Measurements from ENCODE around the gene ANKRD63. TPM values are rescaled to one million over a fixed set of nuclear protein-coding genes. Genes with fewer than 3 reads are reported as not detected.

ANKRD63 gene
- total and polyA plus RNA-seq, 4 donors = not detected

DNA sequence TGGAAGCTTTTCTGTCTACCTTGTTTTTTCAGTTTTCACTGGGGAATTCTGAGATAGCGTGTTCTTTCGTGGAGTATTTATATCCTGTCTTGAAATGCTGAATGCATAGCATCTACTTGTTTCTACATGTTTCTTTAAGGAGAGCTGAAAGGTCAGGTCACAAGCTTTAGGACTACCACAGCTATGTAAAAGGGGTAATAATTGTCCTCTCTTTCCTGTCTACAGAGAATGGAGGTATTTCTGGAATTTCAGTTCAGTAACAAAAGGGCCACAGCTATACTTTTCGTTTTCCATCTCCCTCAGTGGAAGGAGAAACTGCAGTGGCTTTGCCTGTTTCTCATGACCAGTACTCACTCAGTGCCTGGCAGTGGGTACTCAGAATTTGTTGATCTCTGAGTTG, 45.3 kb upstream of the ANKRD63 start:
- H3K9me3 ChIP-seq (ENCODE audit: control insufficient read depth in 4 of 4, low read length in 3 of 4) = no peaks in the 10 kb centered on the region
- TF ChIP-seq, protein P1, sequence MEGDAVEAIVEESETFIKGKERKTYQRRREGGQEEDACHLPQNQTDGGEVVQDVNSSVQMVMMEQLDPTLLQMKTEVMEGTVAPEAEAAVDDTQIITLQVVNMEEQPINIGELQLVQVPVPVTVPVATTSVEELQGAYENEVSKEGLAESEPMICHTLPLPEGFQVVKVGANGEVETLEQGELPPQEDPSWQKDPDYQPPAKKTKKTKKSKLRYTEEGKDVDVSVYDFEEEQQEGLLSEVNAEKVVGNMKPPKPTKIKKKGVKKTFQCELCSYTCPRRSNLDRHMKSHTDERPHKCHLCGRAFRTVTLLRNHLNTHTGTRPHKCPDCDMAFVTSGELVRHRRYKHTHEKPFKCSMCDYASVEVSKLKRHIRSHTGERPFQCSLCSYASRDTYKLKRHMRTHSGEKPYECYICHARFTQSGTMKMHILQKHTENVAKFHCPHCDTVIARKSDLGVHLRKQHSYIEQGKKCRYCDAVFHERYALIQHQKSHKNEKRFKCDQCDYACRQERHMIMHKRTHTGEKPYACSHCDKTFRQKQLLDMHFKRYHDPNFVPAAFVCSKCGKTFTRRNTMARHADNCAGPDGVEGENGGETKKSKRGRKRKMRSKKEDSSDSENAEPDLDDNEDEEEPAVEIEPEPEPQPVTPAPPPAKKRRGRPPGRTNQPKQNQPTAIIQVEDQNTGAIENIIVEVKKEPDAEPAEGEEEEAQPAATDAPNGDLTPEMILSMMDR (IDR thresholded peaks at IDR 0.05; ENCODE audit: low read depth, low read length, missing input control) = no peak
- no peak for TF ChIP-seq TAF1 (conservative IDR thresholded peaks at IDR 0.05)
- 75% methylated on average over 3 of the region's 3 CpGs for WGBS
- H3K4me1 ChIP-seq (ENCODE audit: control insufficient read depth in 4 of 4, insufficient read depth in 4 of 4, low read length in 3 of 4) = peaks cover 0 to 7% (median 3%) of the 10 kb centered on the region in 4 donors
- no peak for DNase-seq (ENCODE audit: low spot score)
- no peak overlapping the region for H3K9ac ChIP-seq (ENCODE audit: low read depth in 1 of 2, low read length in 2 of 2)
- H3K4me3 ChIP-seq (ENCODE audit: low read depth in 1 of 3, low read length in 3 of 3) = no peak overlapping the region
- no peaks in the 10 kb centered on the region for H3K27me3 ChIP-seq (ENCODE audit: control insufficient read depth in 4 of 4, insufficient read depth in 4 of 4, low read length in 3 of 4)
- H3K27ac ChIP-seq (ENCODE audit: low read depth in 1 of 2, low read length in 2 of 2) = no peak overlapping the region
- H3K36me3 ChIP-seq (ENCODE audit: control insufficient read depth in 4 of 4, insufficient read depth in 3 of 4, low read depth in 1 of 4, low read length in 3 of 4) = peaks cover 0 to 1% (median 0%) of the 10 kb centered on the region in 4 donors

DNA sequence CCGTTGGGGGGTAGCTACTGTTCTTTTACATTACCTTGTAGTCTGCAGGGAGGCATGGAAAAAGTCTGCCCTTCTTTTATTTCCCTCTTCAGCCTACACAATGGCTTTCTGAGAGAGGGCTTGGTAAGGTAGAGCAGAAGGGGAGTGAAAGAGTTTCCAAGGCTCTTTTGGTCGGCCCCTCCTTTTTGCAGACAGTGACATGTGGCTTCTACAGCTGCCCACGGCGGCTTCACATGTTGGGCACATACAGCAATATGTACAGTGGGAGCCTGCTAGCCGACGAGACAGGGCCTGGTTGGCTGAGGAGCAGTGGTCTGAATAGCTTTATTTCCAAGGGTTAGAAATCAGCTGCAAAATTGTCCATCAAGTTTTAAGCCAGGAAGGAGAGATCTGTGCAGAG, 44.6 kb upstream of the ANKRD63 start:
- H3K27ac ChIP-seq (ENCODE audit: low read depth in 1 of 2, low read length in 2 of 2) = no peak overlapping the region
- no peaks in the 10 kb centered on the region for H3K9me3 ChIP-seq (ENCODE audit: control insufficient read depth in 4 of 4, low read length in 3 of 4)
- H3K4me3 ChIP-seq (ENCODE audit: low read depth in 1 of 3, low read length in 3 of 3) = no peak overlapping the region
- H3K36me3 ChIP-seq (ENCODE audit: control insufficient read depth in 4 of 4, insufficient read depth in 3 of 4, low read depth in 1 of 4, low read length in 3 of 4) = peaks cover 0 to 1% (median 0%) of the 10 kb centered on the region in 4 donors
- TF ChIP-seq HNF4G (IDR thresholded peaks at IDR 0.05) (no peak), FOXA1 (IDR thresholded peaks at IDR 0.05) (no peak), RXRA (IDR thresholded peaks at IDR 0.05) (no peak), GABPA (IDR thresholded peaks at IDR 0.05 in 1 of 2, conservative IDR thresholded peaks at IDR 0.05 in 1 of 2) (no peak), TAF1 (conservative IDR thresholded peaks at IDR 0.05) (no peak), EGR1 (IDR thresholded peaks at IDR 0.05; ENCODE audit: low read depth in 2 of 2) (no peak), FOXA2 (IDR thresholded peaks at IDR 0.05) (no peak), SP1 (IDR thresholded peaks at IDR 0.05) (no peak), JUND (IDR thresholded peaks at IDR 0.05) (no peak), YY1 (IDR thresholded peaks at IDR 0.05) (no peak), NR2F2 (IDR thresholded peaks at IDR 0.05) (no peak), RAD21 (IDR thresholded peaks at IDR 0.05) (no peak), HNF4A (conservative IDR thresholded peaks at IDR 0.05) (no peak)
- TF ChIP-seq, protein P2, sequence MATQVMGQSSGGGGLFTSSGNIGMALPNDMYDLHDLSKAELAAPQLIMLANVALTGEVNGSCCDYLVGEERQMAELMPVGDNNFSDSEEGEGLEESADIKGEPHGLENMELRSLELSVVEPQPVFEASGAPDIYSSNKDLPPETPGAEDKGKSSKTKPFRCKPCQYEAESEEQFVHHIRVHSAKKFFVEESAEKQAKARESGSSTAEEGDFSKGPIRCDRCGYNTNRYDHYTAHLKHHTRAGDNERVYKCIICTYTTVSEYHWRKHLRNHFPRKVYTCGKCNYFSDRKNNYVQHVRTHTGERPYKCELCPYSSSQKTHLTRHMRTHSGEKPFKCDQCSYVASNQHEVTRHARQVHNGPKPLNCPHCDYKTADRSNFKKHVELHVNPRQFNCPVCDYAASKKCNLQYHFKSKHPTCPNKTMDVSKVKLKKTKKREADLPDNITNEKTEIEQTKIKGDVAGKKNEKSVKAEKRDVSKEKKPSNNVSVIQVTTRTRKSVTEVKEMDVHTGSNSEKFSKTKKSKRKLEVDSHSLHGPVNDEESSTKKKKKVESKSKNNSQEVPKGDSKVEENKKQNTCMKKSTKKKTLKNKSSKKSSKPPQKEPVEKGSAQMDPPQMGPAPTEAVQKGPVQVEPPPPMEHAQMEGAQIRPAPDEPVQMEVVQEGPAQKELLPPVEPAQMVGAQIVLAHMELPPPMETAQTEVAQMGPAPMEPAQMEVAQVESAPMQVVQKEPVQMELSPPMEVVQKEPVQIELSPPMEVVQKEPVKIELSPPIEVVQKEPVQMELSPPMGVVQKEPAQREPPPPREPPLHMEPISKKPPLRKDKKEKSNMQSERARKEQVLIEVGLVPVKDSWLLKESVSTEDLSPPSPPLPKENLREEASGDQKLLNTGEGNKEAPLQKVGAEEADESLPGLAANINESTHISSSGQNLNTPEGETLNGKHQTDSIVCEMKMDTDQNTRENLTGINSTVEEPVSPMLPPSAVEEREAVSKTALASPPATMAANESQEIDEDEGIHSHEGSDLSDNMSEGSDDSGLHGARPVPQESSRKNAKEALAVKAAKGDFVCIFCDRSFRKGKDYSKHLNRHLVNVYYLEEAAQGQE (IDR thresholded peaks at IDR 0.05) = no peak
- TF ChIP-seq, protein P3, sequence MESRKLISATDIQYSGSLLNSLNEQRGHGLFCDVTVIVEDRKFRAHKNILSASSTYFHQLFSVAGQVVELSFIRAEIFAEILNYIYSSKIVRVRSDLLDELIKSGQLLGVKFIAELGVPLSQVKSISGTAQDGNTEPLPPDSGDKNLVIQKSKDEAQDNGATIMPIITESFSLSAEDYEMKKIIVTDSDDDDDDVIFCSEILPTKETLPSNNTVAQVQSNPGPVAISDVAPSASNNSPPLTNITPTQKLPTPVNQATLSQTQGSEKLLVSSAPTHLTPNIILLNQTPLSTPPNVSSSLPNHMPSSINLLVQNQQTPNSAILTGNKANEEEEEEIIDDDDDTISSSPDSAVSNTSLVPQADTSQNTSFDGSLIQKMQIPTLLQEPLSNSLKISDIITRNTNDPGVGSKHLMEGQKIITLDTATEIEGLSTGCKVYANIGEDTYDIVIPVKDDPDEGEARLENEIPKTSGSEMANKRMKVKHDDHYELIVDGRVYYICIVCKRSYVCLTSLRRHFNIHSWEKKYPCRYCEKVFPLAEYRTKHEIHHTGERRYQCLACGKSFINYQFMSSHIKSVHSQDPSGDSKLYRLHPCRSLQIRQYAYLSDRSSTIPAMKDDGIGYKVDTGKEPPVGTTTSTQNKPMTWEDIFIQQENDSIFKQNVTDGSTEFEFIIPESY (IDR thresholded peaks at IDR 0.05) = no peak
- TF ChIP-seq, protein P4, sequence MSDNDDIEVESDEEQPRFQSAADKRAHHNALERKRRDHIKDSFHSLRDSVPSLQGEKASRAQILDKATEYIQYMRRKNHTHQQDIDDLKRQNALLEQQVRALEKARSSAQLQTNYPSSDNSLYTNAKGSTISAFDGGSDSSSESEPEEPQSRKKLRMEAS (IDR thresholded peaks at IDR 0.05) = no peak
- TF ChIP-seq, protein P5, sequence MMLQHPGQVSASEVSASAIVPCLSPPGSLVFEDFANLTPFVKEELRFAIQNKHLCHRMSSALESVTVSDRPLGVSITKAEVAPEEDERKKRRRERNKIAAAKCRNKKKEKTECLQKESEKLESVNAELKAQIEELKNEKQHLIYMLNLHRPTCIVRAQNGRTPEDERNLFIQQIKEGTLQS (IDR thresholded peaks at IDR 0.05) = no peak
- TF ChIP-seq, protein P1 (IDR thresholded peaks at IDR 0.05; ENCODE audit: low read depth, low read length, missing input control) = no peak
- WGBS = 78% methylated on average over 6 of the region's 6 CpGs
- H3K4me1 ChIP-seq (ENCODE audit: control insufficient read depth in 4 of 4, insufficient read depth in 4 of 4, low read length in 3 of 4) = peaks cover 0 to 11% (median 6%) of the 10 kb centered on the region in 4 donors
- H3K27me3 ChIP-seq (ENCODE audit: control insufficient read depth in 4 of 4, insufficient read depth in 4 of 4, low read length in 3 of 4) = no peaks in the 10 kb centered on the region
- no peak for DNase-seq (ENCODE audit: low spot score)
- H3K9ac ChIP-seq (ENCODE audit: low read depth in 1 of 2, low read length in 2 of 2) = no peak overlapping the region
